ENCODE data around the gene HSPB1. TPM values are rescaled to one million over a fixed set of nuclear protein-coding genes. Genes with fewer than 3 reads are reported as not detected.

The HSPB1 gene
- total RNA-seq, 2 donors from 2014 or later, result 1,006 to 1,433 TPM

- Histone ChIP-seq H3K27me3 (no peaks in the 10 kb centered on the region), H3K4me1 (peaks cover 0 to 83% of the 10 kb centered on the region in 2 donors), H3K36me3 (peaks cover 16% of the 10 kb centered on the region), H3K4me3 (no peak overlapping the region), H3K27ac (peak overlapping the region; percentile 32 to 85), H3K9me3 (no peaks in the 10 kb centered on the region)
- DNase-seq (ENCODE audit: low spot score), result no peak
- no peak for TF ChIP-seq CTCF (IDR thresholded peaks at IDR 0.05)
Observed at GRCh38 chr7:76338298-76339084, 36.0 kb downstream of the HSPB1 start.

- no peak overlapping the region for H3K4me3 ChIP-seq
- H3K4me1 ChIP-seq, result peaks cover 0 to 73% of the 10 kb centered on the region in 2 donors
- H3K27me3 ChIP-seq, result no peaks in the 10 kb centered on the region
- peaks cover 38% of the 10 kb centered on the region for H3K36me3 ChIP-seq
- H3K9me3 ChIP-seq, result no peaks in the 10 kb centered on the region
- peak overlapping the region; percentile 70 to 74 for H3K27ac ChIP-seq
- no peak for DNase-seq (ENCODE audit: low spot score)
- TF ChIP-seq CTCF (IDR thresholded peaks at IDR 0.05), result no peak
Observed at GRCh38 chr7:76340617-76341131, 38.2 kb downstream of the HSPB1 start.

- no peak overlapping the region for H3K4me3 ChIP-seq
- H3K27me3 ChIP-seq, result no peaks in the 10 kb centered on the region
- H3K4me1 ChIP-seq, result peaks cover 0 to 75% of the 10 kb centered on the region in 2 donors
- H3K36me3 ChIP-seq, result peaks cover 53% of the 10 kb centered on the region
- H3K27ac ChIP-seq, result peak overlapping the region; percentile 10 to 74
- no peaks in the 10 kb centered on the region for H3K9me3 ChIP-seq
- TF ChIP-seq CTCF (IDR thresholded peaks at IDR 0.05), result no peak
- no peak for DNase-seq (ENCODE audit: low spot score)
Observed at GRCh38 chr7:76342222-76342621, 39.7 kb downstream of the HSPB1 start.

GRCh38 chr7:76343294-76343930 lies 40.9 kb downstream of the HSPB1 start:
- peaks cover 59% of the 10 kb centered on the region for H3K36me3 ChIP-seq
- no peaks in the 10 kb centered on the region for H3K9me3 ChIP-seq
- no peaks in the 10 kb centered on the region for H3K27me3 ChIP-seq
- no peak overlapping the region for H3K27ac ChIP-seq
- TF ChIP-seq CTCF (IDR thresholded peaks at IDR 0.05), result no peak
- H3K4me1 ChIP-seq, result peaks cover 0 to 73% of the 10 kb centered on the region in 2 donors
- H3K4me3 ChIP-seq, result no peak overlapping the region
- no peak for DNase-seq (ENCODE audit: low spot score)

GRCh38 chr7:76343931-76344321 lies 41.5 kb downstream of the HSPB1 start:
- Histone ChIP-seq H3K36me3 (peaks cover 64% of the 10 kb centered on the region), H3K4me1 (peaks cover 0 to 73% of the 10 kb centered on the region in 2 donors)
- TF ChIP-seq CTCF (IDR thresholded peaks at IDR 0.05), result no peak

More at GRCh38 chr7:76343931-76344321, 41.5 kb downstream of the HSPB1 start:
- Histone ChIP-seq H3K4me3 (no peak overlapping the region), H3K27ac (no peak overlapping the region), H3K27me3 (no peaks in the 10 kb centered on the region), H3K9me3 (no peaks in the 10 kb centered on the region)
- DNase-seq (ENCODE audit: low spot score), result no peak
